Measurements from ENCODE around the gene IRF7.

DNA sequence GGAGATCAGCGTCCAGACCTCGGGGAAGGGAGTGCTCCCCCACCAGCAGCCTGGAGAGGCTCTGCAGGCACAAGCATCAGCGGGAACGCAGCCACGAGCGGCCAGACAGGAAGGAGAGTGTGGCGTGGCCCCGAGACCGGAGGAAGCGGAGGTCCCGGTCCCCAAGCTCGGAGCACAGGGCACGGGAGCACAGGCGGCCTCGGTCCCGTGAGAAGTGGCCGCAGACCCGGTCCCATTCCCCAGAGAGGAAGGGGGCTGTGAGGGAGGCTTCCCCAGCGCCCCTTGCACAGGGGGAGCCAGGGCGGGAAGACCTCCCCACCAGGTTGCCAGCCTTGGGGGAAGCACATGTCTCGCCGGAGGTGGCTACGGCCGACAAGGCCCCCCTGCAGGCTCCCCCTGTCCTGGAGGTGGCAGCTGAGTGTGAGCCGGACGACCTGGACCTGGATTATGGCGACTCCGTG lies 6.9 kb downstream of the IRF7 start:
- no peak for TF ChIP-seq POLR2A (IDR thresholded peaks at IDR 0.05)
- TF ChIP-seq, protein P1, sequence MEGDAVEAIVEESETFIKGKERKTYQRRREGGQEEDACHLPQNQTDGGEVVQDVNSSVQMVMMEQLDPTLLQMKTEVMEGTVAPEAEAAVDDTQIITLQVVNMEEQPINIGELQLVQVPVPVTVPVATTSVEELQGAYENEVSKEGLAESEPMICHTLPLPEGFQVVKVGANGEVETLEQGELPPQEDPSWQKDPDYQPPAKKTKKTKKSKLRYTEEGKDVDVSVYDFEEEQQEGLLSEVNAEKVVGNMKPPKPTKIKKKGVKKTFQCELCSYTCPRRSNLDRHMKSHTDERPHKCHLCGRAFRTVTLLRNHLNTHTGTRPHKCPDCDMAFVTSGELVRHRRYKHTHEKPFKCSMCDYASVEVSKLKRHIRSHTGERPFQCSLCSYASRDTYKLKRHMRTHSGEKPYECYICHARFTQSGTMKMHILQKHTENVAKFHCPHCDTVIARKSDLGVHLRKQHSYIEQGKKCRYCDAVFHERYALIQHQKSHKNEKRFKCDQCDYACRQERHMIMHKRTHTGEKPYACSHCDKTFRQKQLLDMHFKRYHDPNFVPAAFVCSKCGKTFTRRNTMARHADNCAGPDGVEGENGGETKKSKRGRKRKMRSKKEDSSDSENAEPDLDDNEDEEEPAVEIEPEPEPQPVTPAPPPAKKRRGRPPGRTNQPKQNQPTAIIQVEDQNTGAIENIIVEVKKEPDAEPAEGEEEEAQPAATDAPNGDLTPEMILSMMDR (IDR thresholded peaks at IDR 0.05 in 8 of 11, conservative IDR thresholded peaks at IDR 0.05 in 3 of 11) = no peak

Measured in spleen (tissue), 7 donors.